CD4-positive, alpha-beta T cell (primary cell): Measurements from ENCODE around the gene ADISSP. TPM values are rescaled to one million over a fixed set of nuclear protein-coding genes. Genes with fewer than 3 reads are reported as not detected.

Source experiments
- ATAC-seq: fragments of 200-7000 bp; cut with Tn5 transposase; one replicate; pipeline ENCODE4 v1.10.0; 2022; ENCODE audit warnings: mild to moderate bottlenecking; ENCODE audit not compliant: poor library complexity
- CTCF ChIA-PET: fragments of 350-600 bp; sonication (Branson Sonifier 250); formaldehyde crosslinking; loops from one replicate; lab custom pipeline; 2021; ENCODE audit warnings: antibody characterized with exemption, inconsistent platforms; lab: Charles Lee
- POLR2A ChIA-PET: fragments of 350-600 bp; sonication (Branson Sonifier 250); formaldehyde crosslinking; loops from one replicate; lab custom pipeline; 2021; ENCODE audit warnings: antibody characterized with exemption, inconsistent platforms; lab: Charles Lee
- DNase-seq, 14 experiments: peaks; one replicate each; pipeline ENCODE4 v3.0.0-alpha.2; 2013 to 2020; ENCODE audit warnings: mixed read lengths in 2 of 14
- H3K27ac ChIP-seq, 2 donors: one replicate each; pipeline versions ENCODE4 v1.5.1 to v1.7.0; 2013; ENCODE audit warnings: low read length in 2 of 2, low read depth in 1 of 2, mild to moderate bottlenecking in 1 of 2
- H3K27me3 ChIP-seq, 2 experiments: 1 replicate in 1 of 2; 2 replicates in 1 of 2; pipeline versions ENCODE4 v1.6.1 to v1.7.0; 2013; ENCODE audit warnings: low read length in 2 of 2, control low read depth in 1 of 2, mild to moderate bottlenecking in 1 of 2, moderate library complexity in 1 of 2; ENCODE audit not compliant: insufficient read depth in 2 of 2, control insufficient read depth in 1 of 2
- H3K36me3 ChIP-seq: one replicate; pipeline ENCODE4 v1.6.1; 2013; ENCODE audit warnings: low read length, control low read depth; ENCODE audit not compliant: insufficient read depth
- H3K4me1 ChIP-seq: one replicate; pipeline ENCODE4 v1.6.1; 2013; ENCODE audit warnings: low read length, control low read depth; ENCODE audit not compliant: insufficient read depth
- H3K4me3 ChIP-seq: one replicate; pipeline ENCODE4 v1.5.1; 2013; ENCODE audit warnings: mild to moderate bottlenecking, low read length, moderate library complexity
- H3K9me3 ChIP-seq, 2 experiments: 1 replicate in 1 of 2; 2 replicates in 1 of 2; pipeline versions ENCODE4 v1.6.1 to v1.7.0; 2013; ENCODE audit warnings: low read length in 2 of 2, mild to moderate bottlenecking in 2 of 2, control low read depth in 1 of 2, moderate library complexity in 1 of 2; ENCODE audit not compliant: control insufficient read depth in 1 of 2, insufficient read depth in 1 of 2
- H3K27ac Mint-ChIP-seq: one replicate; pipeline ENCODE4 v1.8.0; 2020; ENCODE audit warnings: mixed read lengths
- H3K27me3 Mint-ChIP-seq: one replicate; pipeline ENCODE4 v1.8.0; 2021; ENCODE audit warnings: mixed read lengths
- H3K36me3 Mint-ChIP-seq: one replicate; pipeline ENCODE4 v1.8.0; 2021; ENCODE audit warnings: low read depth, mixed read lengths
- H3K4me1 Mint-ChIP-seq: one replicate; pipeline ENCODE4 v1.8.0; 2021; ENCODE audit warnings: low read depth, mixed read lengths
- H3K4me3 Mint-ChIP-seq: one replicate; pipeline ENCODE4 v1.8.0; 2020; ENCODE audit warnings: mild to moderate bottlenecking, mixed read lengths
- H3K9me3 Mint-ChIP-seq: one replicate; pipeline ENCODE4 v1.8.0; 2020; ENCODE audit warnings: mixed read lengths
- intact Hi-C, 2 experiments: fragments of 100-400 bp; cut with DNase I in 1 of 2; cut with micrococcal nuclease in 1 of 2; formaldehyde crosslinking; loops; one replicate each; pipeline versions ENCODE4 v1.15.1 to v1.9.0; 2023 to 2025; cut with DNase I, micrococcal nuclease
- total RNA-seq, 174 experiments: library from RNA in 2 of 174; stranded (reverse) in 2 of 174; gene quantifications; one replicate each; pipeline ENCODE4 v1.2.3 and lab custom pipeline; 2021 to 2026
- TF ChIP-seq, protein P1 (sequence below): fragments of 200-600 bp; IDR thresholded peaks from one replicate; pipeline ENCODE4 v1.8.0; 2022; ENCODE audit warnings: antibody characterized with exemption, mild to moderate bottlenecking

ADISSP gene
- total RNA-seq, 2 experiments from 2014 or later, result 11.2 to 11.6 TPM

DNA sequence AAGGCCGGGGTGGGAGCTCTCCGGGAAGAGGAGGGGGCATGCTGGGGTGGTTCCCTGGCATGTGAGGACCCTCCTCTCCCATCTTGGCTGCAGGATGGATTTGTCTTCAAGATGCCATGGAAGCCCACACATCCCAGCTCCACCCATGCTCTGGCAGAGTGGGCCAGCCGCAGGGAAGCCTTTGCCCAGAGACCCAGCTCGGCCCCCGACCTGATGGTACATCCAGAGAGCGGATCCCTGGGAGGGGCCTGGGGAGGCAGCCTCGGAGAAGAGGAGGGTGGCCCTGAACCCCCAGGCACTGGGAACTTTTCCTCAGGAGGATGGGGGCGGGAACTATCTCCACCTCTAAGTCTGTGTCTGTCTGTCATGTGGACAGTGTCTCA, 33.3 kb upstream of the ADISSP start:
- intact Hi-C loops, result no loop called here
- no peak for DNase-seq
- peaks cover 74% of the 10 kb centered on the region for H3K36me3 ChIP-seq
- Mint-ChIP-seq H3K27me3 (no peaks in the 10 kb centered on the region), H3K27ac (peak overlapping the region; percentile 95), H3K36me3 (peaks cover 92% of the 10 kb centered on the region), H3K4me3 (no peak overlapping the region), H3K4me1 (peaks cover 75% of the 10 kb centered on the region), H3K9me3 (no peaks in the 10 kb centered on the region)
- TF ChIP-seq, protein P1, sequence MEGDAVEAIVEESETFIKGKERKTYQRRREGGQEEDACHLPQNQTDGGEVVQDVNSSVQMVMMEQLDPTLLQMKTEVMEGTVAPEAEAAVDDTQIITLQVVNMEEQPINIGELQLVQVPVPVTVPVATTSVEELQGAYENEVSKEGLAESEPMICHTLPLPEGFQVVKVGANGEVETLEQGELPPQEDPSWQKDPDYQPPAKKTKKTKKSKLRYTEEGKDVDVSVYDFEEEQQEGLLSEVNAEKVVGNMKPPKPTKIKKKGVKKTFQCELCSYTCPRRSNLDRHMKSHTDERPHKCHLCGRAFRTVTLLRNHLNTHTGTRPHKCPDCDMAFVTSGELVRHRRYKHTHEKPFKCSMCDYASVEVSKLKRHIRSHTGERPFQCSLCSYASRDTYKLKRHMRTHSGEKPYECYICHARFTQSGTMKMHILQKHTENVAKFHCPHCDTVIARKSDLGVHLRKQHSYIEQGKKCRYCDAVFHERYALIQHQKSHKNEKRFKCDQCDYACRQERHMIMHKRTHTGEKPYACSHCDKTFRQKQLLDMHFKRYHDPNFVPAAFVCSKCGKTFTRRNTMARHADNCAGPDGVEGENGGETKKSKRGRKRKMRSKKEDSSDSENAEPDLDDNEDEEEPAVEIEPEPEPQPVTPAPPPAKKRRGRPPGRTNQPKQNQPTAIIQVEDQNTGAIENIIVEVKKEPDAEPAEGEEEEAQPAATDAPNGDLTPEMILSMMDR, result no peak
- H3K4me1 ChIP-seq, result peaks cover 86% of the 10 kb centered on the region
- CTCF ChIA-PET, result no interaction called here
- POLR2A ChIA-PET, result interaction anchor here (1.4 to 3.5 kb wide), 6 partner anchors 13 to 33 kb away, joined by 3 to 88 read pairs (median 16); partner anchors contain the start of genes ADISSP, AP5S1, CENPB and SPEF1
- peak overlapping the region; percentile 67 to 78 for H3K27ac ChIP-seq
- H3K9me3 ChIP-seq, result no peaks in the 10 kb centered on the region
- H3K4me3 ChIP-seq, result no peak overlapping the region
- no peak for ATAC-seq
- H3K27me3 ChIP-seq, result no peaks in the 10 kb centered on the region

DNA sequence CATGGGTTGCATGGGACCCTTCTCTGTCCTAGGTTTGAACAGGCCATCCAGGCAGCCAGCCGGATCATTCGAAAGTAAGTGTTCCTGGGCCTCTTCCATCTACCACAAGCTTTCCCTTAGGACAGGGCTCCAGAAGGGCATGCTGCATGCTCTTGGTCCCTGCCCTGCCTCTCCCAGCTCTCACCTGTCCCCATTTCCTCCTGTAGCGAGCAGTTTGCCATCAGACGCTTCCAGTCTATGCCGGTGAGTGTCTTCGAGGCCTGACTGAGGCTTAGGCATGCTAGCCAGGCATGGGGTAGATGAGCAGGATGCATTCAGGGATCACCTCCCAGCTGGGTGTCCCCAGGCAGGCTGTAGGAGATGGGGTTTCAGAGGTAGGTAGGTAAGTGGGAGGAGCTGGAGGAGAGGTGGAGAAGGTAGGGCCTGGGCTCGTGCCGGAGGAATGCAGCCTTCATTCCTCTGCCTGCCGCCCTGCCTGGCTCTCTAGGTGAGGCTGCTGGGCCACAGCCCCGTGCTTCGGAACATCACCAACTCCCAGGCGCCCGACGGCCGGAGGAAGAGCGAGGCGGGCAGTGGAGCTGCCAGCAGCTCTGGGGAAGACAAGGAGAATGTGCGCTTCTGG, 32.8 kb upstream of the ADISSP start:
- H3K4me3 Mint-ChIP-seq, result peak overlapping the region; percentile 100
- intact Hi-C loops, result no loop called here
- peak overlapping the region; percentile 95 for H3K27ac Mint-ChIP-seq
- ChIA-PET POLR2A (interaction anchor here (1.4 to 3.5 kb wide), 6 partner anchors 13 to 32 kb away, joined by 3 to 88 read pairs (median 16); partner anchors contain the start of genes ADISSP, AP5S1, CENPB and SPEF1), CTCF (interaction anchor here (0.7 to 2.8 kb wide), 2 partner anchors 17 to 285 kb away, joined by 3 to 8 read pairs; no protein-coding TSS in a partner anchor)
- ATAC-seq, result no peak
- Histone ChIP-seq H3K9me3 (no peaks in the 10 kb centered on the region), H3K4me3 (peak overlapping the region; percentile 96), H3K36me3 (peaks cover 69% of the 10 kb centered on the region), H3K4me1 (peaks cover 86% of the 10 kb centered on the region), H3K27me3 (no peaks in the 10 kb centered on the region), H3K27ac (peak overlapping the region; percentile 67 to 78)
- no peak for DNase-seq
- peaks cover 75% of the 10 kb centered on the region for H3K4me1 Mint-ChIP-seq
- TF ChIP-seq, protein P1, result no peak
- H3K9me3 Mint-ChIP-seq, result no peaks in the 10 kb centered on the region
- H3K27me3 Mint-ChIP-seq, result no peaks in the 10 kb centered on the region
- H3K36me3 Mint-ChIP-seq, result peaks cover 92% of the 10 kb centered on the region

DNA sequence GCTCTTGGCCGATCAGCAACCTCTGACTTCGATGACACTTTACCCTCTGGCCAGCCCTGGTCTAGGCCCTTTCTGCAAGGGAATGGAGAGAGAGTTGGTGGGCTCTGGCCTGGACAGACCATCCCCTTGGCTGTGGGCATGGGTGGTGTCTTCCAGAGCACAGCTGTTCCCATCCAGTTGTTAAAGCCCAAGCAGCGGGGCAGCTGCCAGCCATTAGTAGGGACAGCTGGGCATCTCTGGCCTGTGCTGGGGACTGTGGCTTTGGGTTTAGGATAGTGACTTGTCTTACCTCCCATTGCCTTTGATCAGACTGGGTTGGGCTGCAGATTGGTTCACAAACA, 31.3 kb upstream of the ADISSP start:
- Histone ChIP-seq H3K27ac (peak overlapping the region; percentile 67 to 78), H3K9me3 (no peaks in the 10 kb centered on the region), H3K27me3 (no peaks in the 10 kb centered on the region), H3K36me3 (peaks cover 54% of the 10 kb centered on the region), H3K4me3 (peak overlapping the region; percentile 96), H3K4me1 (peaks cover 80% of the 10 kb centered on the region)
- TF ChIP-seq, protein P1, result no peak
- Mint-ChIP-seq H3K27ac (peak overlapping the region; percentile 95), H3K4me1 (peaks cover 67% of the 10 kb centered on the region), H3K36me3 (peaks cover 79% of the 10 kb centered on the region), H3K4me3 (peak overlapping the region; percentile 100), H3K27me3 (no peaks in the 10 kb centered on the region), H3K9me3 (no peaks in the 10 kb centered on the region)
- DNase-seq (no peak), ATAC-seq (peak; percentile 37)
- intact Hi-C loops, result loop anchor here (1.0 kb wide), 1 partner anchor 12 kb away; no protein-coding TSS in a partner anchor
- POLR2A ChIA-PET, result interaction anchor here (2.3 to 3.5 kb wide), 6 partner anchors 12 to 31 kb away, joined by 8 to 88 read pairs (median 16); partner anchors contain the start of genes ADISSP, AP5S1, CENPB and SPEF1
- CTCF ChIA-PET, result interaction anchor here (2.5 to 2.8 kb wide), 2 partner anchors 19 to 21 kb away, joined by 8 to 18 read pairs; partner anchors contain the start of gene AP5S1
